HG03108 (cell line): ENCODE measurements around the gene RBP3.
"Not testable (repeated sequence)": the region's sequence is repeated elsewhere in the genome, so short reads cannot be mapped to it uniquely, and the experiment has no call there.

Experiments used
- ATAC-seq: cut with Tn5 transposase; IDR thresholded peaks from one replicate; pipeline ENCODE4 v1.9.1; 2021; ENCODE audit warnings: moderate library complexity; ENCODE audit not compliant: unreplicated experiment

RBP3 gene

GRCh38 chr10:47370878-47371277, 22.7 kb downstream of the RBP3 start:
- ATAC-seq, result no peak

GRCh38 chr10:47371629-47372485, 23.7 kb downstream of the RBP3 start:
- ATAC-seq, result no peak

- no peak for ATAC-seq
These were observed 24.6 kb downstream of the RBP3 start for GRCh38 chr10:47372726-47373125.

- no peak for ATAC-seq
These were observed 26.7 kb downstream of the RBP3 start for GRCh38 chr10:47374611-47375536.

GRCh38 chr10:47376522-47377220, 28.5 kb downstream of the RBP3 start:
- ATAC-seq, result no peak

GRCh38 chr10:47378183-47378510, 30.0 kb downstream of the RBP3 start:
- no peak for ATAC-seq

GRCh38 chr10:47378606-47379444, 30.7 kb downstream of the RBP3 start:
- no peak for ATAC-seq

GRCh38 chr10:47379445-47379785, 31.3 kb downstream of the RBP3 start:
- no peak for ATAC-seq

- no peak for ATAC-seq
These were observed 31.7 kb downstream of the RBP3 start for GRCh38 chr10:47379901-47380300.

- no peak for ATAC-seq
These were observed 32.4 kb downstream of the RBP3 start for GRCh38 chr10:47380341-47381102.

GRCh38 chr10:47381103-47381395, 32.9 kb downstream of the RBP3 start:
- ATAC-seq, result no peak

GRCh38 chr10:47381427-47382379, 33.5 kb downstream of the RBP3 start:
- no peak for ATAC-seq

- no peak for ATAC-seq
These were observed 35.3 kb downstream of the RBP3 start for GRCh38 chr10:47383261-47384147.

GRCh38 chr10:47384148-47384921, 36.2 kb downstream of the RBP3 start, which contains the start of gene ZNF488:
ZNF488 (minus strand) TSS chr10:47384293; CDS start chr10:47368829, 15,464 bp downstream.
- ATAC-seq, result peak; percentile 90

GRCh38 chr10:47386104-47386503, 37.9 kb downstream of the RBP3 start:
- ATAC-seq, result not testable (repeated sequence)

- no peak for ATAC-seq
These were observed 40.7 kb downstream of the RBP3 start for GRCh38 chr10:47388879-47389278.

- no peak for ATAC-seq
These were observed 41.5 kb downstream of the RBP3 start for GRCh38 chr10:47389619-47390018.
